B cell (primary cell): ENCODE measurements around the gene CACNA1D. TPM values are rescaled to one million over a fixed set of nuclear protein-coding genes. Genes with fewer than 3 reads are reported as not detected.

ENCODE experiments used
- ATAC-seq: fragments of 200-7000 bp; cut with Tn5 transposase; one replicate; pipeline ENCODE4 v1.10.0; 2021; ENCODE audit warnings: low read depth, mild to moderate bottlenecking, moderate number of reproducible peaks, moderate library complexity
- CTCF ChIA-PET: fragments of 350-600 bp; sonication (Branson Sonifier 250); formaldehyde crosslinking; loops from one replicate; lab custom pipeline; 2021; ENCODE audit warnings: antibody characterized with exemption, inconsistent platforms; lab: Charles Lee
- POLR2A ChIA-PET: fragments of 350-600 bp; sonication (Branson Sonifier 250); formaldehyde crosslinking; loops from one replicate; lab custom pipeline; 2021; ENCODE audit warnings: antibody characterized with exemption; lab: Charles Lee
- DNase-seq: peaks from one replicate; pipeline ENCODE4 v3.0.0; 2013
- H2AFZ ChIP-seq: 2 replicates; pipeline ENCODE4 v1.6.1; 2012; ENCODE audit warnings: mild to moderate bottlenecking, low read depth, low read length; ENCODE audit not compliant: insufficient read depth, poor library complexity, severe bottlenecking
- H3K27ac ChIP-seq, 2 donors: 1 replicate in 1 of 2; 2 replicates in 1 of 2; pipeline ENCODE4 v1.5.1; 2012 to 2013; ENCODE audit warnings: low read length in 2 of 2, mild to moderate bottlenecking in 2 of 2, moderate library complexity in 1 of 2
- H3K27me3 ChIP-seq, 4 experiments: fragments of 200-600 bp in 1 of 4; sonication (generic) in 1 of 4; replicated peaks in 1 of 4; 1 replicate in 2 of 4; 2 replicates in 2 of 4; pipeline versions ENCODE4 v1.6.1 to v1.7.0; 2013 to 2016; ENCODE audit warnings: low read length in 3 of 4, mild to moderate bottlenecking in 2 of 4, mixed read lengths in 1 of 4, moderate library complexity in 1 of 4; ENCODE audit not compliant: insufficient read depth in 4 of 4, control insufficient read depth in 3 of 4; ENCODE audit errors: control extremely low read depth in 1 of 4
- H3K36me3 ChIP-seq, 2 experiments: replicated peaks in 1 of 2; 1 replicate in 1 of 2; 2 replicates in 1 of 2; pipeline versions ENCODE4 v1.6.1 to v1.7.1; 2013; ENCODE audit warnings: low read length in 1 of 2; ENCODE audit not compliant: insufficient read depth in 2 of 2, control insufficient read depth in 1 of 2; ENCODE audit errors: control extremely low read depth in 1 of 2, extremely low read depth in 1 of 2
- H3K4me1 ChIP-seq, 2 donors: fragments of 200-600 bp in 1 of 2; sonication (generic) in 1 of 2; 1 replicate in 1 of 2; 2 replicates in 1 of 2; pipeline versions ENCODE4 v1.5.1 to v1.6.1; 2013 to 2017; ENCODE audit warnings: low read length in 2 of 2; ENCODE audit not compliant: control insufficient read depth in 2 of 2, insufficient read depth in 2 of 2
- H3K4me2 ChIP-seq: replicated peaks from 2 replicates; pipeline ENCODE3; 2012; ENCODE audit warnings: mild to moderate bottlenecking, low read depth, low read length; ENCODE audit not compliant: poor library complexity, severe bottlenecking
- H3K4me3 ChIP-seq, 5 experiments: fragments of 200-600 bp in 1 of 5; sonication (generic) in 1 of 5; 1 replicate in 3 of 5; 2 replicates in 2 of 5; pipeline versions ENCODE4 v1.5.1 to v1.7.0; 2011 to 2016; ENCODE audit warnings: low read length in 4 of 5, mild to moderate bottlenecking in 4 of 5, low read depth in 2 of 5, control low read depth in 1 of 5, moderate library complexity in 1 of 5; ENCODE audit not compliant: insufficient read depth in 1 of 5; ENCODE audit errors: control extremely low read depth in 1 of 5, extremely low read depth in 1 of 5
- H3K79me2 ChIP-seq: fragments of 200-600 bp; sonication (generic); one replicate; pipeline ENCODE4 v1.6.0; 2016; ENCODE audit warnings: low read length; ENCODE audit not compliant: control insufficient read depth, insufficient read depth
- H3K9ac ChIP-seq: fragments of 200-600 bp; sonication (generic); 2 replicates; pipeline ENCODE4 v1.6.1; 2017; ENCODE audit warnings: mild to moderate bottlenecking, low read length, moderate library complexity
- H3K9me3 ChIP-seq, 3 donors: one replicate each; pipeline versions ENCODE4 v1.6.1 to v1.7.1; 2013; ENCODE audit warnings: low read length in 2 of 3; ENCODE audit not compliant: control insufficient read depth in 2 of 3, insufficient read depth in 1 of 3; ENCODE audit errors: control extremely low read depth in 1 of 3
- H4K20me1 ChIP-seq: 2 replicates; pipeline ENCODE4 v1.6.0; 2012; ENCODE audit warnings: mild to moderate bottlenecking, low read length; ENCODE audit not compliant: insufficient read depth, control insufficient read depth, poor library complexity, severe bottlenecking
- H3K27ac Mint-ChIP-seq: one replicate; pipeline ENCODE4 v1.8.0; 2021; ENCODE audit warnings: mixed read lengths
- H3K27me3 Mint-ChIP-seq: one replicate; pipeline ENCODE4 v1.8.0; 2021; ENCODE audit warnings: mixed read lengths
- H3K4me1 Mint-ChIP-seq: one replicate; pipeline ENCODE4 v1.8.0; 2021; ENCODE audit warnings: mixed read lengths
- H3K4me3 Mint-ChIP-seq: one replicate; pipeline ENCODE4 v1.8.0; 2021; ENCODE audit warnings: mixed read lengths
- H3K9me3 Mint-ChIP-seq: one replicate; pipeline ENCODE4 v1.8.0; 2022; ENCODE audit warnings: mixed read lengths; ENCODE audit not compliant: insufficient read depth
- CTCF ChIP-seq: fragments of 200-600 bp; IDR thresholded peaks from one replicate; pipeline ENCODE4 v1.8.0; 2022; ENCODE audit warnings: antibody characterized with exemption, mild to moderate bottlenecking
- EZH2 ChIP-seq: IDR thresholded peaks from 2 replicates; pipeline ENCODE4 v1.6.1; 2012; ENCODE audit warnings: borderline replicate concordance, low read depth, mild to moderate bottlenecking, moderate library complexity, low read length; ENCODE audit not compliant: insufficient read depth, poor library complexity, severe bottlenecking
- WGBS: methylation state at CpG from one replicate; pipeline ENCODE4 v1.1.5; 2013; ENCODE audit warnings: missing lambda C conversion rate; ENCODE audit not compliant: insufficient coverage; 5-methylcytosine and 5-hydroxymethylcytosine counted together
- intact Hi-C: fragments of 100-400 bp; cut with micrococcal nuclease; formaldehyde crosslinking; loops from one replicate; pipeline ENCODE4 v1.10.0; 2022
- polyA plus RNA-seq: library from polyadenylated mRNA; depleted of rRNA; stranded (reverse); fragments of >200 nt; gene quantifications from 2 replicates; pipeline ENCODE4 v1.2.3, GENCODE V29; 2012
- total RNA-seq, 2 donors: library from RNA; stranded (reverse); fragments of 120-200 nt in 1 of 2; gene quantifications; 1 replicate in 1 of 2; 2 replicates in 1 of 2; pipeline versions ENCODE4 v1.2.3 to v1.2.4, GENCODE V29; 2013 to 2022

The CACNA1D gene
- total and polyA plus RNA-seq, 2 donors (not counting 1 experiment from before 2014, with no cell fraction given): 0.06 to 0.07 TPM

DNA sequence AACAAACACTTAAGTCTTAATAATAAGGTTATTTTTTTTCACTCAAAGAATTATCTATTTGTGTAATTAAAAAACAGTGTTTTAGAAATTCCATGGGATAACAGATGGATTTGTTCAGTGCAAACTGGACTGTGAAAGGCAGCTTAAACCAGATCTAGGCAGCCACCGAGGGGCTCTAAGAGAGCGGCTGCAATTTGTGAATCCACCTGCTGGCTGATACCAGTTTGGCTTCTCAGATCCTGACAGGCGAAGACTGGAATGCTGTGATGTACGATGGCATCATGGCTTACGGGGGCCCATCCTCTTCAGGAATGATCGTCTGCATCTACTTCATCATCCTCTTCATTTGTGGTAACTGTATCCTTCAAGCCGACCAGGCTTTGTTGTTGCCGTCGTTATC lies 232.2 kb downstream of the CACNA1D start:
- no peaks in the 10 kb centered on the region for H3K4me1 ChIP-seq
- no peak overlapping the region for H3K9ac ChIP-seq
- no peaks in the 10 kb centered on the region for H3K9me3 Mint-ChIP-seq
- ATAC-seq: no peak
- H3K27me3 ChIP-seq: peaks cover 0 to 11% (median 0%) of the 10 kb centered on the region in 4 experiments
- no peak overlapping the region for H3K4me2 ChIP-seq
- WGBS: 90% methylated on average over 2 of the region's 9 CpGs
- H3K27ac ChIP-seq: no peak overlapping the region
- ChIA-PET POLR2A (no interaction called here), CTCF (interaction anchor here (1.1 kb wide), 1 partner anchor 10 kb away, joined by 3 read pairs; no protein-coding TSS in a partner anchor)
- no peaks in the 10 kb centered on the region for H3K79me2 ChIP-seq
- intact Hi-C loops: no loop called here
- no peak overlapping the region for H3K4me3 Mint-ChIP-seq
- no peak overlapping the region for H3K27ac Mint-ChIP-seq
- peaks cover 39% of the 10 kb centered on the region for H3K27me3 Mint-ChIP-seq
- no peak for DNase-seq
- H3K36me3 ChIP-seq: no peaks in the 10 kb centered on the region
- no peak overlapping the region for H2AFZ ChIP-seq
- H4K20me1 ChIP-seq: no peaks in the 10 kb centered on the region
- H3K4me1 Mint-ChIP-seq: no peaks in the 10 kb centered on the region
- no peaks in the 10 kb centered on the region for H3K9me3 ChIP-seq
- no peak overlapping the region for H3K4me3 ChIP-seq
- TF ChIP-seq CTCF (no peak), EZH2 (no peak)

GRCh38 chr3:53728606-53729005 lies 234.2 kb downstream of the CACNA1D start:
- H2AFZ ChIP-seq: no peak overlapping the region
- H3K9me3 ChIP-seq: no peaks in the 10 kb centered on the region
- no peak overlapping the region for H3K4me3 Mint-ChIP-seq
- H3K4me1 Mint-ChIP-seq: no peaks in the 10 kb centered on the region
- no peak overlapping the region for H3K4me3 ChIP-seq
- no peaks in the 10 kb centered on the region for H3K4me1 ChIP-seq
- no peaks in the 10 kb centered on the region for H3K9me3 Mint-ChIP-seq
- CTCF ChIA-PET: no interaction called here
- H4K20me1 ChIP-seq: no peaks in the 10 kb centered on the region
- peaks cover 0 to 16% (median 0%) of the 10 kb centered on the region in 4 experiments for H3K27me3 ChIP-seq
- peaks cover 37% of the 10 kb centered on the region for H3K27me3 Mint-ChIP-seq
- H3K27ac ChIP-seq: no peak overlapping the region
- no peak for TF ChIP-seq EZH2
- TF ChIP-seq CTCF: no peak
- intact Hi-C loops: no loop called here
- H3K27ac Mint-ChIP-seq: no peak overlapping the region
- H3K4me2 ChIP-seq: no peak overlapping the region
- ATAC-seq: no peak
- POLR2A ChIA-PET: no interaction called here
- H3K79me2 ChIP-seq: no peaks in the 10 kb centered on the region
- H3K36me3 ChIP-seq: no peaks in the 10 kb centered on the region
- no peak for DNase-seq
- H3K9ac ChIP-seq: no peak overlapping the region
